ENCODE data around the gene YWHAG. TPM values are rescaled to one million over a fixed set of nuclear protein-coding genes. Genes with fewer than 3 reads are reported as not detected.
"Not testable (repeated sequence)": the region's sequence is repeated elsewhere in the genome, so short reads cannot be mapped to it uniquely, and the experiment has no call there.

Gene YWHAG
- polyA plus RNA-seq, 1 donor = 126 TPM

- DNase-seq = no peak
Measured at GRCh38 chr7:76383089-76383944, 24.5 kb upstream of the YWHAG start.

DNA sequence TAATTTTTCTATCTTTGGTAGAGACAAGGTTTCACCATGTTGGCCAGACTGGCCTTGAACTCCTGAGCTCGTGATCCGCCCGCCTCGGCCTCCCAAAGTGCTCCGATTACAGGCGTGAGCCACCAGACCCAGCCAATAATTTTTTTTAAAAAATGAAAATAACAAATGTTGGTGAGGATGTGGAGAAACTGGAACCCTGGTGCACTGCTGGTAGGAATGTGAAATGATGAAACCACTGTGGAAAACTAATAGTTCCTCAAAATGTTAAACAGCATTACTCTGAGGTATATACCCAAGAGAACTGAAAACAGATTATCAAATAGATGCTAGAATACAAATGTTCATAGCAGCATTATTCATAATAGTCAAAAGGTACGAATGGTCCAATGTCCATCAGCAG lies 23.0 kb upstream of the YWHAG start:
- DNase-seq = no peak

DNA sequence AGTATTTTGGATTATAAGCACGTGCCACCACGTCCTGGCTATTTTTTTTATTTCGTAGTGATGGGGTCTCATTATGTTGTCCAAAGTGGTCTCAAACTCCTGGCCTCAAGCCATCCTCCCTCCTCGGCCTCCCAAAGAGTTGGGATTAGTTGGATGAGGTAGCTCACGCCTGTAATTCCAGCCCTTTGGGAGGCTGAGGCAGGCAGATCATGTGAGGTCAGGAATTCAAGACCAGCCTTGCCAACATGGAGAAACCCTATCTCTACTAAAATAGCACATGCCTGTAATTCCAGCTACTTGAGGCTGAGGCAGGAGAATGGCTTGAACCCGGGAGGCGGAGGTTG lies 21.8 kb upstream of the YWHAG start:
- no peak for DNase-seq

DNA sequence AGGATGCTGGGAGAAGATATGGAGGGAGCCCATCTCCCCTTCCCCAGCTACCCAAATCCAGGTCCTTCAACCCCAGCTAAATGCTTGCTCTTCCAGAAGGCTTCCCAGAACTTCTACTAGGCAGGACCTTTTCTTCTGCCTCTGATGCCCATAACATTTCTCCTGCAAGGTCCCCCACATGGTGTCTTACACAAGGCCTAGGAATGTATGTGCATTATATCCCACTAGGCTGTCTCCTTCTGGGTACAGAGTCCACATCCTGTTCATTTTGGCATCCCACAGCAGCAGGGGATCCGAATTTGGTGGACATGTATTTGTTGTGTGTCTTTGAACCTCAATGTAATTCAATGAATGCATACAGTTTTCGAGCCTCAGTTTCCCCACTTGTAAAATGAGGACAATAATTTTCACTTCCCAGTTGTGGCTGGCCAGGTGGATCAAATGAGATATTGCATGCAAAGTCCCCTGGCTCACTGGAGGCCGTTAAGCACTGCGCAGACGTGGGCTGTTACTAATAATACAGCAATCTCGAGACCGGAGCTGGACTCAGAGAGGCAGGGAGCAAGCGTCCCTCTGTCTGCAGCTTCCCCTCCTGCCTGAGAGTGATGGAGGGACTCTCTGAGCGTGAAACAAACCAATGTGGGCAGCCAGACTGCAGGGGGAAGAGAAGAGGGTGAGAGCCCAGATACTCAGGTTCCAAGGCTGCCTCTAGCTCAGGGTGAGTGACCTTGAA lies 18.6 kb upstream of the YWHAG start:
- DNase-seq = no peak

DNA sequence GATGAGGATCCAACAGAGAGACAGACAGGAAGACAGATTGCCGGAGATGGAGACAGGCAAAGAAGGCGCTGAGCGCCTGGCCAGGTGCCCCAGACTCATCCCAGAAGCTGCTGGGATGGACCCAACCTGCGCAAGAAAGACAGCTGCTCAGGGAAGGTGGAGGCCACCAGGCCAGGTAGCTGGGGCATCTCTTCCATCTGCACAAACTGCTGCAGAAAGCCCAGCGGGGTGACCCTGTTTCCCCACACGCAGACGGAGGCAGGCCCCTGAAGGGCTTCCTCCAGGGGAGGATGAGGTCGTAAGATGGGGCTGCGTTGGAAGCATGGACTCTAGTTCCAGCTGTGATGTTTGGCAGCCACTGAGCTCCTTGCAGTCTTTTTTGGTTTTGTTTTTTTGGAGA lies 16.5 kb upstream of the YWHAG start:
- DNase-seq = no peak

DNA sequence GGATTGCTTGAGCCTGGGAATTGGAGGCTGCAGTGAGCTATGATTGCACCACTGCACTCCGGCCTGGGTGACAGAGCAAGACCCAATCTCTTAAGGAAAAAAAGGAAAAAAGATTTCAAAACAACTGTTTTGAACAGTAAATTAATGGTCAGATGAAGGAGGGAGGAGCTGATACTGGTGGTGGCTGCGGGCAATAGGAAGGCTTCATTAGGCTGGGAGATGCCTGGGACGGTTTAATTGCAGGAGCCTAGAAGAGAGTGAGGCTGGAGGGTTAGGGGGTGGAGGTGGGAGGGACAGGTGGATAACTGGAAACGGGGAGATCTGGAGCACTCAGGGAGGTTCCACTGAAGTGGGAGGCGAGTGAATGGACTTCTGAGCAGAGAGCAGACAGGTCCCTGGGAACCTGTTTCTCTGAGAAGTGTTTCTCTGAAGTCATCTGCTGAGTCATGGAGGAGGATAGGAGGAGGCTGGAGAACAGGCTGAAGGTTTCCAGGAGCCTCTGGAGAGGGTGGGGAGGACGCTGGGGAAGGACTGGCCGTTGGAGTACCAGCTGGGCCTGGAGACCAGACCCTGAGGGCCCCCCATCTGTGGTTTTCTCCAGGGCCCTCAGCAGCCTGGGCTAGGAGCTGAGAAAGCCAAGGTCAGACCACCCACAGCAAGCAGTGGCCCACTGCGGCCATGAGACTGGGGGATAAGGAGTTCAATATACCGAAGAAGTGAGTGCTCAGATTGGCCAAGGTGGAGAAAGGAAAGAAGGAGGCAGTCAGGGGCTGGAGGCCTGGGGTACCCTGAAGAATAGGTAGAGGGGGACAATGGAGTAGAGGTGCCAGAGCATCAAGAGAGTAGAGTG lies 14.4 kb upstream of the YWHAG start:
- no peak for DNase-seq

DNA sequence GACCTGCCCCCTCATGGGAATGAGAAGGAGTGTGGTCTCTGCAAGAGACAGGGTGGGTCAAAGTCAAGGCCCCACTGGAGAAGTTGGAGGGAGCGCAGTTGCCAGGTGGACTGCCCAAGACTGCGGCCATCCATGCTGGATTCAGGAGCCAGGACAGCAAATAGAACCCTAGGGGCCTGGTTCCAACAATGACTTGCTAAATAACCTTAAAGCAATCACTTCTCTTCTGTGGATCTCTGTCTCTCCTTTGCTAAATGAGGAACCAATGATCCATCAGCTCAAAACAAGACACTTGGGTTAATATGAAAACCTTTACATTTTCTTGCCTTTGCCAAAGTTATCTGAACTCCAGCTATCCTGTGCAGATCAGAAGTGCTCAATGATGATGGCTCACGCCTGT lies 12.6 kb upstream of the YWHAG start:
- DNase-seq = no peak

DNA sequence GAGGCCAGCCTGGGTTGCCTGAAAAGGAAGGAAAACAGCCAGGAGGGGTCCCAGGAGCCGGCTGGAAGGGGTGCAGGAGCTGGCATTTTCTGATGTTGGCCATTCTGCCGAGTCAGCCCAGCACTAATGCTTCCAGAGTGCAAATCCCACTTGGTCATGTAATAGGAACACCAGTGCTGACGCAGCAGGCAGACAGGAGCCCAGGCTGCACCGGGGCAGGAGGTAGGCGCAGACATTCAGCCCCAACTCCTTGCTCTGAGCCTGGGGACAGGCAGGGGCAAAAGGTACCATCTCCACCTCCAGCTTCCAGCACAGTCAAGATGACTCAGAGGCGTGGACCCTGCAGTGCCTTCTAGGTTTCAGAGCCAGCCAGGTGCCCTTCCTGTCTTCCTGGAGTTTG lies 10.2 kb upstream of the YWHAG start:
- DNase-seq = no peak

DNA sequence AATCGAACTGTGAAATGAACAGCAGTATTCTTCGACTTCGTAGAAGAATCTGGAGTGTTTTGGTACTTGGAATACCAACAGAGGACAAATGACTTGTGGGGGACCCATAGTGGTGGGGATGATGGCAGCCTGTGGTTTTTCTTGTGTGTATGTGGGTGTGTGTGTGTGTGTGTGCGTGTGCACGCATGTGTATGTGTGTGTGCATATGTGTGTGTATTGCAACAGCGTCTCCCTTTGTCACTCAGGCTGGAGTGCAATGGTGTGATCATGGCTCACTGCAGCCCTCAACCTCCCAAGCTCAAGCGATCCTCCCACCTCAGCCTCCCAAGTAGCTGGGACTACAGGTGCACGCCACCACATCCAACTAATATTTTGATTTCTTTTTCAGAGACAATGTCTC lies 9.4 kb upstream of the YWHAG start:
- no peak for DNase-seq

DNA sequence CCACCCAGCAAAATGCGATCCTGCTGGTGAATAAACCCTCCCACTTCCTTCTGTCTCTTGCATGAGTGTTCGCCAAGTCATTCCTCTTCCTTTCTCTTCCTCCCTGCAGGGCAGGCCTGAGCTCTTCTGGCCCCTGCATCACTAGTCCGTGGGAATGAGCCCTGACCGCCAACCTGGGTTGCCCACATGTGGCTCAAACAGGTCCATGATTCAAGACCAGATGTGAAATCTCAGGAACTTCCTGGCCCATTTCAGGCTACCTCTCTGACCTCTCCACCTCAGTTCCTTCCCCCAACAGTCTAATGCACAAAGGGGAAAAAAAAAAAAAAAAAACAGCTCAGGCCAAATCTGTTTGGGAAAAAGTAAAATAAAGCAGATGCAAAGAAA lies 5.4 kb upstream of the YWHAG start:
- no peak for DNase-seq

- DNase-seq = not testable (repeated sequence)
Measured at GRCh38 chr7:76363754-76364153, 5.0 kb upstream of the YWHAG start.

DNA sequence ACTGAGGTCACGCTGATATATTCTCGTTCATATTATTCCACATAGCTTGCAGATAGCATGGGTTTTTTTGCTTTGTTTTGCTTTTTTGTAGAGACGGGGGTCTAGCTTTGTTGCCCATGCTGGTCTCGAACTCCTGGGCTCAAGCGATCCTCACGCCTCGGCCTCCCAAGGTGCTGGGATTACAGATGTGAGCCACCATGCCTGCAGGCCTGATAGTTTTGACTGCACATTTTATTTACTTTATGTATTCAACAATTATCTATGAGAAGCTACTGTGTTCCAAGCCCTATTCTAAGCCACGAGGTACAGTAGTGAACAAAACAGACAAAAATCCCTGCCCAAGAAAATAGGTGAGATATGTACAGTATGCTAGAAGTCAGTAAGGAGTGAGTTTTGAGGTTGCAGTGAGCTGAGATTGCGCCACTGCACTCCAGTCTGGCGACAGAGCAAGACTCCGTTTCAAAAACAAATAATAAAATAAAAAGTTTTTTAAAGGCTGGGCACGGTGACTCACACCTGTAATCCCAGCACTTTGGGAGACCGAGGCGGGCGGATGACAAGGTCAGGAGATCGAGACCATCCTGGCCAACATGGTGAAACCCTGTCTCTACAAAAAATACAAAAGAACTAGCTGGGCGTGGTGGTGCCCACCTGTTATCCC lies 1.3 kb upstream of the YWHAG start:
- no peak for DNase-seq

- DNase-seq = peak; percentile 98
Measured at GRCh38 chr7:76359111-76359977, 553 bp upstream of the YWHAG start.

- DNase-seq = peak; percentile 63
Measured at GRCh38 chr7:76358011-76358480, 745 bp downstream of the YWHAG start.

GRCh38 chr7:76357475-76358010 lies 1.2 kb downstream of the YWHAG start:
- no peak for DNase-seq

DNA sequence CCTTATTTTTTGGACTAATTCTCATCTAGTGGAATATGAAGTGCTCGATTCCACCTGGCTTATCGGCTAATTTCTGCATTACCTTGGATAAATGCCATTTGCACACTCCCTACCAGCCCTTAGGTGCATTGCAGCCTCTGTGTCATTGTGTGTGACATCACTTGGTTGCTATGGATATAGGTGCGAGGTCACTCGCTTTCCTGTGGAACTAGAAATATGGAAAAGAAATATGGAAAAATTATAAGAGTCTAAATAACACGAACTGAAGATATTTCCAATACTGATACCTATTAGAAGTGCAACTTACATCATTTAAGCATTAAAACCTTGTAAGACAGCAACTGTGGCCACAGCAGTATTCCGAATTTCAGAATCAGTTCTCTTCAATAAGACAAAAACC lies 2.0 kb downstream of the YWHAG start:
- DNase-seq = no peak

DNA sequence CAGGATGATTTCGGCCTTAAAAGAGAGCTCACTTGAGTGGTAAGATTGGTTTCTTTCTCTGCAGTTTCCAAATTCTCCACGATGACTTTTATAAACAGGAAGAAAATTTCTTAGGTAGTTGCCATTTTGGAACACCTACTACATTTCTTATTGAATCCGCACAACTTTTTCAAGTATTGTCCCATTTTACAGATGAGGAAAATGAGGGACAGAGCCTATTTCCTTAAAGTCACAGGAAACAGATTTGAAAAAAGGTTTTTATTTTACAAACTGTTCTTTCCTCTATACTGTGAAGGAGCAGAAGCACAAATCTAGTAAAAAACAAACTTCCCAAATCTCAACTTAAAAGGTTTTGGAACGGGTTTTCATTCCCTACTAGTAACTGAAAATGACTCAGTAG lies 2.7 kb downstream of the YWHAG start:
- no peak for DNase-seq

GRCh38 chr7:76354981-76355730 lies 3.6 kb downstream of the YWHAG start:
- no peak for DNase-seq

DNA sequence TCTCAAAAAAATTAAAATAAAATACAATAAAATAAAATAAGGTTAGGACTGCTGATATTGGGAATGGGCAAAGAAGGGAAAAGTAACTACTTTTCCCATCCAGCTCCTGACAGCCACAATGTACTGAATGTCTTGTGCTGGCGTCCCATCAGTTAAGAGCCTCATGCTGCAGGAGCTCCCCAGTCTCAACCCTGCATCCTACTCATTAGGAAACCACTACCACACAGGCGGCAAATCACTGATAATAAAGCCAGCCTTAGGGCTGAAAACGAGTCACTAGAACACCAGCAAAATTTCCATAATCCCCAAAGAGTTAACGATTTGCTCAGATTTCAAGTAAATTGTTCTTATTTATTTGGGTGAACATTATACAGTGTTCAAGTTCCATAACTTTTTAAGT lies 4.3 kb downstream of the YWHAG start:
- DNase-seq = no peak

DNA sequence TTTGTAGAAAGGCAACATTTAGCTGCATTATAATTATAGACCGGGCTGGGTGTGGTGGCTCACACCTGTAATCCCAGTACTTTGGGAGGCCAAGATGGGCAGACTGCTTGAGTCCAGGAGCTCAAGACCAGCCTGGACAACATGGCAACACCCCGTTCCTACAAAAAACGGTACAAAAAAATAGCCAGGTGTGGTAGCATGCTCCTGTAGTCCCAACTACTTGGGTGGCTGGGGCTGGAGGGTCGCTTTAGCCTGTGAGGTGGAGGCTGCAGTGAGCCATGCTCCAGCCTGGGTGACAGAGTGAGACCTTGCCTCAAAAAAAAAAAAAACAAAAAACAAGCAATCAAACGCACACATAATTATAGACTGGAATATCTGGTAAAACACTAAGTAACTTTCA lies 5.0 kb downstream of the YWHAG start:
- DNase-seq = no peak
